ENCODE measurements around the gene ANKRD52.

ANKRD52 gene

GRCh38 chr12:56252649-56253048 is 5.5 kb downstream of the ANKRD52 start:
- TF ChIP-seq BACH2 (CRISPR knock-in tag; IDR thresholded peaks at IDR 0.05; ENCODE audit: borderline replicate concordance) = no peak
- TF ChIP-seq ZNF8 (CRISPR knock-in tag; IDR thresholded peaks at IDR 0.05) = no peak
- no peak for TF ChIP-seq CSDC2 (CRISPR knock-in tag; IDR thresholded peaks at IDR 0.05)
- no peak for TF ChIP-seq ISL1 (CRISPR knock-in tag; IDR thresholded peaks at IDR 0.05)
- no peak for TF ChIP-seq OSR1 (CRISPR knock-in tag; IDR thresholded peaks at IDR 0.05)
- TF ChIP-seq ZC3H10 (CRISPR knock-in tag; IDR thresholded peaks at IDR 0.05) = no peak
- TF ChIP-seq ZNF565 (CRISPR knock-in tag; conservative IDR thresholded peaks at IDR 0.05; ENCODE audit: low read depth) = no peak
- TF ChIP-seq TOX (CRISPR knock-in tag; IDR thresholded peaks at IDR 0.05; ENCODE audit: borderline replicate concordance) = no peak
- TF ChIP-seq ARNTL (CRISPR knock-in tag; IDR thresholded peaks at IDR 0.05; ENCODE audit: borderline replicate concordance, low read depth) = no peak
- no peak for TF ChIP-seq POU6F1 (CRISPR knock-in tag; IDR thresholded peaks at IDR 0.05; ENCODE audit: borderline replicate concordance, low read depth)
- TF ChIP-seq RARB (CRISPR knock-in tag; IDR thresholded peaks at IDR 0.05) = no peak
- no peak for TF ChIP-seq ESRRG (CRISPR knock-in tag; IDR thresholded peaks at IDR 0.05)
- TF ChIP-seq TCF4 (CRISPR knock-in tag; IDR thresholded peaks at IDR 0.05; ENCODE audit: borderline replicate concordance) = no peak
- TF ChIP-seq SNAI2 (CRISPR knock-in tag; IDR thresholded peaks at IDR 0.05) = no peak
- TF ChIP-seq CREB5 (CRISPR knock-in tag; IDR thresholded peaks at IDR 0.05; ENCODE audit: low read depth) = no peak
- no peak for TF ChIP-seq ZNF70 (CRISPR knock-in tag; IDR thresholded peaks at IDR 0.05)
- TF ChIP-seq ZFP3 (CRISPR knock-in tag; IDR thresholded peaks at IDR 0.05) = no peak
- no peak for TF ChIP-seq PATZ1 (CRISPR knock-in tag; IDR thresholded peaks at IDR 0.05; ENCODE audit: borderline replicate concordance)
- no peak for TF ChIP-seq TSHZ2 (CRISPR knock-in tag; IDR thresholded peaks at IDR 0.05)
- no peak for TF ChIP-seq PPARA (CRISPR knock-in tag; IDR thresholded peaks at IDR 0.05; ENCODE audit: borderline replicate concordance)
- no peak for ATAC-seq

GRCh38 chr12:56248711-56249110 is 9.5 kb downstream of the ANKRD52 start:
- no peak for TF ChIP-seq OSR1 (CRISPR knock-in tag; IDR thresholded peaks at IDR 0.05)
- no peak for TF ChIP-seq TCF4 (CRISPR knock-in tag; IDR thresholded peaks at IDR 0.05; ENCODE audit: borderline replicate concordance)
- TF ChIP-seq PPARA (CRISPR knock-in tag; IDR thresholded peaks at IDR 0.05; ENCODE audit: borderline replicate concordance) = no peak
- TF ChIP-seq SNAI2 (CRISPR knock-in tag; IDR thresholded peaks at IDR 0.05) = no peak
- no peak; the same call in 2 of the 3 replicates for ATAC-seq

- no peak for ATAC-seq
- TF ChIP-seq ISL1 (CRISPR knock-in tag; IDR thresholded peaks at IDR 0.05) (no peak), PATZ1 (CRISPR knock-in tag; IDR thresholded peaks at IDR 0.05; ENCODE audit: borderline replicate concordance) (no peak), ZFP3 (CRISPR knock-in tag; IDR thresholded peaks at IDR 0.05) (no peak), ESRRG (CRISPR knock-in tag; IDR thresholded peaks at IDR 0.05) (no peak), CSDC2 (CRISPR knock-in tag; IDR thresholded peaks at IDR 0.05) (no peak), PPARA (CRISPR knock-in tag; IDR thresholded peaks at IDR 0.05; ENCODE audit: borderline replicate concordance) (no peak), TOX (CRISPR knock-in tag; IDR thresholded peaks at IDR 0.05; ENCODE audit: borderline replicate concordance) (no peak), BACH2 (CRISPR knock-in tag; IDR thresholded peaks at IDR 0.05; ENCODE audit: borderline replicate concordance) (no peak), ZNF565 (CRISPR knock-in tag; conservative IDR thresholded peaks at IDR 0.05; ENCODE audit: low read depth) (no peak), TSHZ2 (CRISPR knock-in tag; IDR thresholded peaks at IDR 0.05) (no peak), CSRNP3 (CRISPR knock-in tag; IDR thresholded peaks at IDR 0.05) (no peak), RARB (CRISPR knock-in tag; IDR thresholded peaks at IDR 0.05) (no peak), ZC3H10 (CRISPR knock-in tag; IDR thresholded peaks at IDR 0.05) (no peak)
These were observed 10.3 kb downstream of the ANKRD52 start for GRCh38 chr12:56247923-56248322.

All from SK-N-SH treated with all-trans-retinoic acid at 6 μM for 48 hours (cell line).